Epithelial cell of proximal tubule (primary cell): ENCODE data around the gene BBLN. TPM values are rescaled to one million over a fixed set of nuclear protein-coding genes. Genes with fewer than 3 reads are reported as not detected.

Source experiments
- DNase-seq: peaks from one replicate; pipeline ENCODE4 v3.0.0-alpha.2; 2011; ENCODE audit warnings: low read depth
- H3K4me3 ChIP-seq: 2 replicates; pipeline ENCODE4 v1.5.1; 2011; ENCODE audit warnings: low read depth, mild to moderate bottlenecking, low read length
- total RNA-seq: library from RNA; depleted of rRNA; stranded (reverse); fragments of >200 nt; gene quantifications from 2 replicates; pipeline ENCODE4 v1.2.3, GENCODE V29; 2015
- TF ChIP-seq, protein P1 (sequence below): conservative IDR thresholded peaks from 2 replicates; pipeline ENCODE4 v1.5.1; 2012; ENCODE audit warnings: low read depth, mild to moderate bottlenecking, low read length

BBLN gene
- total RNA-seq, 1 donor from 2014 or later = 269 TPM

DNA sequence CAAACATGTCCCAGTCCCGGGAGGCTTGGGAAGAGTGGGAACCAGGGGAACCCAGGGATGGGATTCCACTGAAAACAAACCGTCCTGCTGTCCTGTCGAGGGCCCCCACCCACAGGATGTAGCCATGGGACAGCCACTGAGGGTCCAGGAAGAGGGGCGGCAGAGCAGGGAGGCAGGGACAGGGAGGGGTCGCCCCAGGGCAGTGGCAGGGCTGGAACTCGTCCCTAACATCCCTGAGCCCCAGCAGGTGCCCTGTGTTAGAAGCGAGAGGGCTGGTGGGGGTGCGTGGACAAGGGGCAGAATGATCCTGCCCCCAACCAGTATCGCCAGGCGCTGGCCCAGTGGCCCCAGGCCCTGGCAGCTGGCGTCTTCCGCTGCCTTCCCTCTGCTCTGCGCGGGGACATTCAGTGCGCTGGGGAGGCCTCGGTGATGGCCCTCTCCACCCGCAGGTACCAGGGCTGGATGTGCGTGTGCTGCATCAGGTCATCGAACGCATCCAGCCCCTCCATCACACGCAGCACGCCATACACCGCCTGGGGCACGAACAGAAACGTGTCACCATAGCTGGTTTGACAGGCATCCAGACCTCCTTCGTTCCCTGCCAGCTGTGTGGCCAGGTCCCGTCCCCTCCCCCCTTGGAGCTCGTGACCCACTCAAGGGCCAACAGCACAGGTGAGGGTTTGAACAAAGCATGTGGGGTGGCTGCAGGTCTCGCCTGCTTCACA lies 39.2 kb upstream of the BBLN start:
- DNase-seq = no peak
- no peak overlapping the region for H3K4me3 ChIP-seq
- TF ChIP-seq, protein P1, sequence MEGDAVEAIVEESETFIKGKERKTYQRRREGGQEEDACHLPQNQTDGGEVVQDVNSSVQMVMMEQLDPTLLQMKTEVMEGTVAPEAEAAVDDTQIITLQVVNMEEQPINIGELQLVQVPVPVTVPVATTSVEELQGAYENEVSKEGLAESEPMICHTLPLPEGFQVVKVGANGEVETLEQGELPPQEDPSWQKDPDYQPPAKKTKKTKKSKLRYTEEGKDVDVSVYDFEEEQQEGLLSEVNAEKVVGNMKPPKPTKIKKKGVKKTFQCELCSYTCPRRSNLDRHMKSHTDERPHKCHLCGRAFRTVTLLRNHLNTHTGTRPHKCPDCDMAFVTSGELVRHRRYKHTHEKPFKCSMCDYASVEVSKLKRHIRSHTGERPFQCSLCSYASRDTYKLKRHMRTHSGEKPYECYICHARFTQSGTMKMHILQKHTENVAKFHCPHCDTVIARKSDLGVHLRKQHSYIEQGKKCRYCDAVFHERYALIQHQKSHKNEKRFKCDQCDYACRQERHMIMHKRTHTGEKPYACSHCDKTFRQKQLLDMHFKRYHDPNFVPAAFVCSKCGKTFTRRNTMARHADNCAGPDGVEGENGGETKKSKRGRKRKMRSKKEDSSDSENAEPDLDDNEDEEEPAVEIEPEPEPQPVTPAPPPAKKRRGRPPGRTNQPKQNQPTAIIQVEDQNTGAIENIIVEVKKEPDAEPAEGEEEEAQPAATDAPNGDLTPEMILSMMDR = no peak

DNA sequence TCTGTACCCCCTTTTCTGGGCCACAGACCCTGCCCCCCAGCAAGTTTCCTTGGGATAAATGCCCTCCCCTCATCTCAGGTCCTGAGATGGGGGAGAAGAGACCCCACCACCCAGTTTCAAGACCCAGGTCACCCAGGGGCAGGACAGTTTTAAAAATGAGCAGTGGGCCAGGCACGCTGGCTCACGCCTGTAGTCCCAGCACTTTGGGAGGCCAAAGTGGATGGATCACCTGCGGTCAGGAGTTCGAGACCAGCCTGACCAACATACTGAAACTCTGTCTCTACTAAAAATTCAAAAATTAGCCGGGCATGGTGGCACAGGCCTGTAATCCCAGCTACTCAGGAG lies 38.6 kb upstream of the BBLN start:
- DNase-seq = no peak
- TF ChIP-seq, protein P1 = no peak
- H3K4me3 ChIP-seq = no peak overlapping the region

DNA sequence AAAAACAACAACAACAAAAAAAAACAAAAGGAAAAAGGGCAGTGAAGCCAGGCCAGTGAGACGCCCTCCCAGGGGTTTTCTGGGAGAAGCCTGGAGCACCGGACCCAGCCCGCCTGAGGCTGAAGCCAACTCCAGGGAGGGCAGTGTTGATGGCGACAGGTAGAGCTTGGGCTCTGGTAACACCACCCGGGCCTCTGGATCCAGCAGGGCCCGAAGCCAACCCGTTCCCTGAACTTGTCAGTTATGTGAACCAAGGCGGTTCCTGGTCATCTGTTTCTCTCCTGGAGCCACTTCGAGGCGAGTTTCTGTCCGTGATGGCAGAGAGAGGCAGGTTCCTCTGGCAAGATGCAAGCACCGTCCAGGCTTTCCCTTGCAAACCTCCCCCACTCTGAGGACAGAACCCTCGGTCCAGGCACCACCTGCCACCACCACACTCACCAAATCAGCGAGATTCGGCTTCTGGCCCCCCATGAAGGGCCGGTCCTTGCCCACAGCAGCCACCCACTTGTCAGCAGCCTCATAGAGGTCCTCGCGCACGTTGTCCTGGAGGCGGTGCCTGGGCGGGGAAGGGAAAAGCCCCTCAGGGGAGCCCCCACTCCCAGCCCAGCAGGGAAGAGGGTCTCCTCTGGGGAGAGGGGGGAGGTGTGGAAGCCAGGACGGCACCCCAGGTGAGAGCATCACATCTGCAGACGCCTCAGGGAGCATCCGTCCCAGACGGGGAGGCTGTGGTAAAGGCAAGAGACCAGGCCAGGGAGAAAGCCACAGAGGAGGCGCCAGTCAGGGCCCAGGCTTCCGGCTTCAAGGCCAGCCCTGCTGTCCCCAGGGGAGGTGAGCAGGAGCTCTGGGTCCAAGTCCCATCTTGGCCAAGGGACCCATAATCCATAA lies 37.9 kb upstream of the BBLN start:
- no peak for DNase-seq
- TF ChIP-seq, protein P1 = no peak
- H3K4me3 ChIP-seq = no peak overlapping the region

DNA sequence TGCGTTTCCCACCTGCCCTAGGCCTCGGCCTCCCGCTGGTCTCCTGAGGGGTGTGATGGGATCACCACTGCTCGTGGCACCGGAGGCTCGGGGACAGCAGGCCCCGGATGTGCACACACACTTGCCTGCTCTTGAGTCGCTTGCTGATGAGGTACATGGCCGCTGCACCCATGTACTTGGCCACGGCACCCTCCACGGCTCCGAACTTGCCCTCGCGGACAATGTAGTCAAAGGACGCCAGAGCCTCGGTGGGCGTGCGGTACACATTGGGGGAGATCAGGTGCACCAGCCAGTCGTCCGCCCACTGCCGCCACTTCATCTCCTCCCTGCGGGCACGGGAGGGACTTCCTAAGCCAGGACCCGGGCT lies 37.3 kb upstream of the BBLN start:
- TF ChIP-seq, protein P1 = no peak
- no peak overlapping the region for H3K4me3 ChIP-seq
- no peak for DNase-seq

DNA sequence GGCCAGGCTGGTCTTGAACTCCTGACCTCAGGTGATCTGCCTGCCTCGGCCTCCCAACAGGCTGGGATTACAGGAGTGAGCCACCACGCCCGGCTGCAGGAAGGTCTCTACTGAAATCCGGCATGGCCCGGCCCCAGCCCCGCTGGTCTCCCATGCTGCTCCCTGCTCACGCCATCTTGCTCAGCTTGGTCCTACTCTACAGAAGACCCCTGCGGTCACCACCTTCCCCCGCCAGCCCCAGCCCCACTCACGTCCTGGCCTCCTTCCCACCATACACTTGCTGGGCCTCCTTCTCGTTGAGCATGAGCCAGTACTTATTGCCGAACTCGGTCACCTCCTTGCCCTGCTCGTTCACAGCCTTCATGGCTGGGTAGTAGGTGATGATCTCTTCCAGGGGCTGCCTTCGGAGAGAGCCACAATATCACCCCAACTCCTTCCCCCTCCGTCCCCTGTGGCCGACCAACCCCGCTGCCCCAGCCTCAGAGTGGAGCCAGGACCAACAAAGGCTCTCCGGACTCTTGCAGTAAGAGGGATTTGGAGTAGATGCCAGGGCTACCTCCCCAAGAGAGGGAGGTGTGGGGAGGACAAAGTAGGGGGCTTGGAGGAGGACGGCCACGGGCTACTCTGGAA lies 36.5 kb upstream of the BBLN start:
- TF ChIP-seq, protein P1 = no peak
- DNase-seq = no peak
- H3K4me3 ChIP-seq = no peak overlapping the region

DNA sequence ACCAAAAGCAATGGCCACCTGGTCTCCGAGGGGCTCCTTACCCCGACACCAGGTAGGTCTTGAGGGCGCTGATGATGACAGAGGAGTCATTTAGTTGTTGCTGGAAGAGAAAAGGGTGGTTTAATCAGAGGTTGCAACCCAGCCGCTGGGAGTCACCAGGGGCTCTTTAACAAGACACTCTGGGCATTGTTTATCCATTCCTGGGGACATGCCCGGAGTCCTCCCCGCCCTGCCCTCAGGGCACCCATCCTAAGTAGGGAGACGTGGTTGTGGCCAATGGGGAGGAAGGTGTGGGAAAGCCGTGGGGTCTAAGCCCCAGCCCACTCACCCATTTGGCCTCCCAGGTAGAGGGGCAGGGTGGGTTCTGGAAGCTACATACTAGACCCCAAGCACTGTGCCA lies 35.6 kb upstream of the BBLN start:
- H3K4me3 ChIP-seq = no peak overlapping the region
- DNase-seq = no peak
- TF ChIP-seq, protein P1 = no peak
